ENCODE results near the gene ATP8A2.

DNA sequence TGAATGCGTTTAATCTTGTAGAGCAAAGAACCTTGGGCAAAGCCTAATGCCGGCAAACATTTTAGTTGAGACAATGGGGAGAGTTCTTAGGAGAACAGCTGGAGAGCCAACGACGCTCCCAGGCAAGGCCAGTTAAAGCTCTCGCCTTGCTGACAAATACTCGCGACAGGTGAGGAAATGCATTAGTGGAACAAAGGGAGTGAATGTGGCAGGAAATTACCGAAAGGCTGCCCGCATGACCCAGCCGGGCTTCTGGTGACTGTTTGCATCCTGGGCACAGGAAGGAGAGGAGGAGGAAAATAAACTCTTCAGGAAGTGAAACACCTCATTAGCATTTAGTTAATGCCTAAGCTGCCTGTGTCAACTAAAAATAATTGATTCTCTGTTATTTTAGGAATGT is 605.4 kb downstream of the ATP8A2 start:
- TF ChIP-seq, protein P1, sequence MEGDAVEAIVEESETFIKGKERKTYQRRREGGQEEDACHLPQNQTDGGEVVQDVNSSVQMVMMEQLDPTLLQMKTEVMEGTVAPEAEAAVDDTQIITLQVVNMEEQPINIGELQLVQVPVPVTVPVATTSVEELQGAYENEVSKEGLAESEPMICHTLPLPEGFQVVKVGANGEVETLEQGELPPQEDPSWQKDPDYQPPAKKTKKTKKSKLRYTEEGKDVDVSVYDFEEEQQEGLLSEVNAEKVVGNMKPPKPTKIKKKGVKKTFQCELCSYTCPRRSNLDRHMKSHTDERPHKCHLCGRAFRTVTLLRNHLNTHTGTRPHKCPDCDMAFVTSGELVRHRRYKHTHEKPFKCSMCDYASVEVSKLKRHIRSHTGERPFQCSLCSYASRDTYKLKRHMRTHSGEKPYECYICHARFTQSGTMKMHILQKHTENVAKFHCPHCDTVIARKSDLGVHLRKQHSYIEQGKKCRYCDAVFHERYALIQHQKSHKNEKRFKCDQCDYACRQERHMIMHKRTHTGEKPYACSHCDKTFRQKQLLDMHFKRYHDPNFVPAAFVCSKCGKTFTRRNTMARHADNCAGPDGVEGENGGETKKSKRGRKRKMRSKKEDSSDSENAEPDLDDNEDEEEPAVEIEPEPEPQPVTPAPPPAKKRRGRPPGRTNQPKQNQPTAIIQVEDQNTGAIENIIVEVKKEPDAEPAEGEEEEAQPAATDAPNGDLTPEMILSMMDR (conservative IDR thresholded peaks at IDR 0.05): no peak
- no peak for TF ChIP-seq EZH2 (IDR thresholded peaks at IDR 0.05; ENCODE audit: low read depth)
